Activated CD8-positive, alpha-beta memory T cell treated with anti-CD3 and anti-CD28 coated beads for 1 hour (primary cell): ENCODE results near the gene VAMP2.
"Not testable (repeated sequence)": the region's sequence is repeated elsewhere in the genome, so short reads cannot be mapped to it uniquely, and the experiment has no call there.

Source experiments
- DNase-seq, 2 donors: peaks; one replicate each; pipeline ENCODE4 v3.0.0-alpha.2; 2020; ENCODE audit warnings: low read depth in 1 of 2; ENCODE audit errors: extremely low read depth in 1 of 2

Gene VAMP2

DNA sequence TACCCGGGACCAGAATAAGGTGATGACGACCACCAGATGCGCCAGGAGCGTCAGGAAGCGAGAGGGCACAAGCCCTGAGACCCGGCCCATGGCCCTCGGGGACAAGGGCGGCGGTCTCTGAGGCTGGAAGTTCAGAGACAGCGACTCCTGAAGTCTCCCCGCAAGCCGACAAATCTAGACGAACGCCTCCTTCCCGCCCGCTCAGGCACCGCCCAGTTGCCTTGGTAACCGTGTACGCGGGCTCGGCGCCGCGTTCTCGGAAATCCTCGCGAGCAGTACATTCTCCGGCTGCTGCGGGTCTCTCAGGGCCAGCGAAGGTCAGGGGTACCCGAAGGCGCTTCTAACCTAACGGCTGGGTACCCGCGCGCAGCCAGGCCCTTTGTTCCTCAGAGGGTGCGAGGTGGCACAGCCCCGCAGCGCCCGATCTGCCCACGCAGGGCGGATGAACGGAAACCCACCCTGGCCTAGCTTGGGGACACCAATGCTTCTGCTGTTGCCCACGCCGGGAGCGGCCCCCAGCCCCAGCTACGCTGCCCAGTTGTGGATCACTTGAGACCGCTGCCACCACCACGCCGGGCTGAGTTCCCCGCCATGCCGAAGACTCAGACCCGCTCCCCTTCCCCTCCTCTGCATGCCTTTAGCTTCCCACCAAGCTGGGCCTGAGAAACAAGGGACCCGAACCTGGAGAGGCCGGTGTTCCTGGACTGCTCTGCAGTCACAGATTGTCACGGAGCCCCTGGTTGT, 13.6 kb upstream of the VAMP2 start, which contains the start of gene TMEM107:
TSS of gene TMEM107 (minus strand) at position 184 of the 744 bp plus-strand sequence. CDS start at position 90, 94 bp downstream.
- peak; percentile 62 to 83 for DNase-seq

DNA sequence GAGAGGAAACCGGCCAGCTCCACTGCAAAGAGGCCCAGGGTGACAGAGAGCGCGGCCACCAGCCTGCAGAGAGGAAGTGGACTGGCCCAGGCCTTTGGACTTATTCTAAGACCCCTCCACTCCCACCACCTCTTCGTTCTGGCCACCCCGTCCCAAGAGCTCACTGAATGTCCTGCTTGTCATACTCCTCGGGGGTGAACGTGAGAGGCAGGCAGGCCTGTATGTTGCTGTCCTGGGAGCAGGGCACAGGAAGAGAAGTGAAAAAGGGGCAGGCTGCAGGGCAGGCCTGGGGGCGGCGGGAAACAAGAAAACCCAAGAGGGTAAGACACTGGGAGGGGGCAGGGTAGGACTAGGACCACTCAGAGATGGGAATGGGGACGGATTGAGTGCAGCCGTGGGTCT, 13.0 kb upstream of the VAMP2 start:
- DNase-seq = no peak

- no peak for DNase-seq
Measured at GRCh38 chr17:8173871-8174322, 11.1 kb upstream of the VAMP2 start.

- peak in 1 of 2 donors; percentile 55 for DNase-seq
Measured at GRCh38 chr17:8173056-8173870, 10.5 kb upstream of the VAMP2 start.

DNA sequence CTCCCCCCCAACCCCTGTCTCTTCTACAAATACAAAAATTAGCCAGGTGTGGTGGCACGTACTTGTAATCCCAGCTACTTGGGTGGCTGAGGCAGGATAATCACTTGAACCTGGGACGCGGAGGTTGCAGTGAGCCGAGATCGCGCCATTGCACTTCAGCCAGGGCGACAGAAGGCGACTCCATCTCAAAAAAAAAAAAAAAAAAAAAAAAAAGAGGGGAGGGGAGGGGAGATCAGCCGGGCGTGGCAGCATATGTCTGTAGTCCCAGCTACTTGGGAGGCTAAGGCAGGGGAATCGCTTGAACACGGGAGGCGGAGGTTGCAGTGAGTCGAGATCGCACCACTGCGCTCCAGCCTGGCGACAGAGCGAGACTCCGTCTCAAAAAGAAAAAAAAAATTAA, 7.4 kb upstream of the VAMP2 start:
- not testable (repeated sequence) for DNase-seq

DNA sequence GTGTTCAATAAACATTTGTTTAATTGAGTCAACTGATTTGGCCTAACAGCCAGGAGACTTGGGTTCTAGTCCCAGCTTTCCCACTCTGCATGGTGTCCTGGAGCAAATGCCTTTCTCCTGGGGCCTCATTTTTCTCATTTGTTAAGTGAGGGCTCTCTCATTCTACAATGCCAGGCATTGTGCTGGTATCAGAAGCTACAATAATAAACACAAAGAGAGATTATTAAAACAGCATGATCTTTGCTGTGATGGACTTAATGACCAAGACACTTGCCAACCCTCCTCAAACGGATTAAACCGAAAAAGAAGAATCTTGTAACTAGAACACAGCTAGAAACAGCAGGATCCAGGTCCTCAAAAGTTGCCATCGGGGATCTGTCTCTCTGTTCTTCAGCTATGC, 4.8 kb upstream of the VAMP2 start:
- no peak for DNase-seq

GRCh38 chr17:8166731-8167130, 4.0 kb upstream of the VAMP2 start:
- no peak for DNase-seq

DNA sequence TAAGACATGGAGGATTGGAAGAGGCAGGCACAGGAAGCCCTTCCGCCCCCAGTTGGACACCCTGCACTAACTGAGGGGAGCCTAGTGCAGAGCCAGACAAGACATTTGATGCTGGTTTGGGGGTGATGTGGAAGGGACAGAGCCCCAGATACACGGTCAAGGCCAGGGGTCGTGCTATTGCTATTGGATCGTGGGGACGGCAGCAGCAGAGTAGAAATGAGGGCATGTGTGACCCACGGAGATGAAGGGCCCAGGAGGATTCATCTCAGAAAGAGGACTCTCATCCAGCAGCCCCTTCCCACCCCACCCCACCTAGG, 2.0 kb upstream of the VAMP2 start:
- DNase-seq = no peak

DNA sequence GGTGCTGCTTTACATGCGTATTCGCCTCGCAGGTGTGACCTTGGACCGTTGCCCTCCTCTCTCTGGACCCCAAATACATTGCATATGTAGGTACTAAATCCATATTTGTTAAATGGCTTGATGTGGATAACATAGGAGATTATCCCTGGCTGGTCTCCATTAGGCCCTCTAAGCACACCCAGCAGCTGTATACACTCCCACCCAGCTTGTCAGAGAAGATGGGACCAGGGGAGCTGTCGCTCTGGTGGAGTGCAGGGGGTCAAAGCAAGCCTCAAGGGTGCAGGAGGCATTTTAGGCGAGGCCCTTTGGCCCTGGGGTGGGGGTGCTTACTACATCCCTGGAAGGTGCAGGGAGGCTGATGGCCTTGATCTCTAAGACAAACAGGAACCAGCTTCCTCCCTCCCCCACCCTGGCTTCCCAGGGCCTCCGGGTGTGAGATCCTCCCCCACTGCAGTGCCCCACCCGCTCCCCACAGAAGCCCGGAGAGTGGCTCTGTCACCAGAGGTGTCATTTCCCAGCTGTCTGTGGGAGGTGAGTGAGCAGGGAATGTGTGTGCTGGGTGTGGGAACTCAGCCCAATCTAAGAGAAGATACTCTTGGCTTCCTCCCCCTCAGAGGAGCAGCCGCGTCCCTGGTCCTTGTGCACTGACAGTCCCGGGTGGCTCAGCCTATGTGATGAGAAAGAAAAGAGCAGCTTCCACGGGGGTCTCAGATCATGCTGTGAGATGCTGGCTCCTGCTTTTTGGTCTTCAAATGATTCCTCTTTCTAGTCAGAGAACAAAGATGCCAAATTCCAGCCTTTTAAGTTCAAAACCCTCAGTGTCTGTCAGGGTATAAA, 1.4 kb upstream of the VAMP2 start:
- DNase-seq = peak in 1 of 2 donors; percentile 53

GRCh38 chr17:8162997-8163977, 539 bp upstream of the VAMP2 start:
- no peak for DNase-seq

DNA sequence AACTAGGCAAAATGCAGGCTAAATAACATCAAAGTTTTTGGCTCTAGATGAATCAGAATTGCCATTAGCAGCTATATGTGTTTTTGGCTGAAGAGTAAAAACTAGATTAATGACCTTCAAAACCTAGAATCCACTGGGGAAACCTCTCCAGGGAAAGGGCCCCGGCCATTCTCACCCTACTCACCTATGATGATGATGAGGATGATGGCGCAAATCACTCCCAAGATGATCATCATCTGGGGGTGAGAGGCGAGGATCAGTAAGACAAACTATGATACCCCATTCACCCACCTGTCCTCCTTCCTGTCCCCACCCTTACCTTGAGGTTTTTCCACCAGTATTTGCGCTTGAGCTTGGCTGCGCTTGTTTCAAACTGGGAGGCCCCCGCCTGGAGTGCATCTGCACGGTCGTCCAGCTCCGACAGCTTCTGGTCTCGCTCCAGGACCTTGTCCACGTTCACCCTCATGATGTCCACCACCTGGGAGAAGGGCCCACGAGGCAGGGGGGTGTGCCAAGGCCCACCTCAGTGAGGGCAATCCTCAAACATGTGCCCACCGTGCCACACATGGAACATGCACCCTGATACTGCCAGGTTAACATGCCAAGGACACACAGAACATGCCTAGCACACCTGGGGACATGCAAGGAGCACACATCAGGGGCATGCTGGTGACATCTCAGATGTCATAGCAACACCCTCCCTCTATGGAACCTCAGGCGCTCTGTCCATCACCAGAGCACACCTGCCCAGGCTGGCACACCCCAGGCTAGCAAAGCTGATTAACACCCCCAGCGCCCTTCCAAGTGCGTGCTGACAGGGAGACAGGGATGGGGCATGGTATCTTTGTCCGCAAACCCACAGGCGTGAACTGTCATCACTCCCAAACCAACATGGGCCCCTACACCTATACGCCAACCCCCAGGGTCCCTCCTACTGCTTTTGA, 1.2 kb downstream of the VAMP2 start:
- DNase-seq = no peak

GRCh38 chr17:8160741-8161221, 2.0 kb downstream of the VAMP2 start:
- DNase-seq = no peak

DNA sequence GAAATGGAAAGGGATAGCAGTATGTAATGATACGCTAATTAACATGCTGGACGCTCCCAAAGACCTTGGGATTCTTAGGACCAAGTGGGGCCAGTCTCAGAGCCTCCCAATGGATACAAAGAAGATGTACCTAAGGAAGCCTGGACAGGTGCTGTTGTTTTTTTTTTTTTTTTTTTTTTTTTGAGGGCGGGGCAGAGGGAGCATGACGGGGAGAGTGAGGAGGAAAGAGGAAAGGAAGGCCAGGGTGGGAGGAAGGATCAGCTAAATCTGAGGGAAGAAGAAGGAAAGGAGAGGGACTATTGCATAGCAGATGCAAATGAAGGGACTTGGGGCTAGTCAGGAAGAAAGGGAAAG, 2.5 kb downstream of the VAMP2 start:
- no peak for DNase-seq

DNA sequence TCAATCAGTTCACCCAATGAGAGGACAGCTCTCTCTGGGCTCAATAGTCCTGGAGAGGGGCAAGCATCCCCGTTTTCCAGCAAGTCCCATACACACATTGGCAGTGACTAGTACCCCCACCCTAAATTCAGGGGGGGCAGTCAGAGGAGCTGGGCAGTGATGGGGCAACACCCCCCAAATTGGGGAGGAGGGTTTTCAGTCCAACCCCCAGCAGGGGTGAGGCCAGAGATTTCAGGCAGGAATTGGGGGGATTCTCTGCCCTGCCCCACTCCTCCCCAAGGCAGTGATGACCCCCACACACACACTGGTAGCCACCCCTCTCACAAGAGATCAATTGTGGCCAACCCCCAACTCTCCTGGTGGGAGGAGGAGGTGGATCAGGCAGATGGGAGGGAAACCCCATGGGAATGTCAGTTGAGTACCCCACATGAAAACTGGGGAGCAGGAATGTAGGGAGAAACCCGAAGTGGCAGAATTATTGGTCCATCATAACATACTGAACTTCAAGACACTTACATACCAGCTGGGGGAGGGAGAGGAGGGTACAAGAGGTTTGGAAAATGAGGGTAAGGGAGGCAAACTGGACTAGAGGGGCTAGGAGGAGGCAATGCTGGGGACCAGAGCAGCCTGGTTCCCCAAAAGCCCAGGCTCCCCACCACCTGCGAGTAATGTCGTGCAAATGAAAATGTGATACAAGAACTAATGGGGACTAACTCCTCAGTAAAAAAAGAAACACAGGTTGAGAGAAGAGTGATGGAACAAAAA, 3.1 kb downstream of the VAMP2 start:
- DNase-seq = no peak

DNA sequence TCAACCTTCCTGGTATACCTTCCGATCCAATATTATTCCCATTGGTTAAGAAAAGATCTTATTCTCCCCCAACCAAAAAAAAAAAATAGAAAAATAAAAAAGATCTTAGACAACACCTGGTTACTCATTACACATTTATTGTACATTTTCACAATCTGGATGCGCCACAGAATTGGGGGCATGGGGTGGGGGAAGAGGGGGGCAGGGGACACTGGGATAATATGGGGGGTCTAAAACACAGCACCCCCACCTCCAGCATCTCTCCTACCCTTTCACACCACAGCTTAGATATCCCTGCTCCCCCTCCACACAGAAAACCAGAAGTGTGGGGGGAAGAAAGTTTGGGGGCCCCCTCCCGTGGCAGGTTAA, 3.7 kb downstream of the VAMP2 start:
- DNase-seq = no peak

DNA sequence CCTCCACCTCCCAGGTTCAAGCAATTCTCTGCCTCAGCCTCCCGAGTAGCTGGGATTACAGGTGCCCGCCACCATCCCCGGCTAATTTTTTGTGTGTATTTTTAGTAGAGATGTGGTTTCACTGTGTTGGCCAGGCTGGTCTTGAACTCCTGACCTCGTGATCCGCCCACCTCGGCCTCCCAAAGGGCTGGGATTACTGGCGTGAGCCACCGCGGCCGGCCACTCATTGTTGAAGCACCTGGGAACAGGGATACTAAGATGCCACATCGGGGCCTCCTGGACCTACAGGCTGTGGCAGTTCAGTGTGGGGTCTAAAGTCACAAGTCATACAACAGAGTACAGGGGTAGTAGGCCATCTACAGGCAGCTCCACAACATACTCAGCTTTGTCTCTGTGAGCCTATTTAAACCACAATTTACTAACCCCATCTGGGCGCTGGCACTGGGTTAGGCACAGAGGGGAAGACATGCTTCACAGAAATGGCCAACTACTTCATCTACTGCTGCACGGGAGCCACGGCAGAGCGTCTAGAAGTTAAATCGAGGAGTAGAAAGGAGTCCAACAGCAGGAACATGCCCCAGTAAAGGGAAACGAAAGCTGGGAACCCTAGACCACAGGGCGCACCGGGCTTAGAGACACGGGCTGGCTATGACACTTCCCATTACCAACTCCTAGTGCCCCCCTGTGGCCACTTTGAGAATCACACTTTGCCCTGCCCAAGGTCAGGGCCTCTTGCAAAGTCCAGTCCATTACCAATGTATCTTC, 4.3 kb downstream of the VAMP2 start:
- DNase-seq = peak in 1 of 2 donors; percentile 72

- DNase-seq = peak; percentile 99 to 100
Measured at GRCh38 chr17:8156246-8156992, 6.3 kb downstream of the VAMP2 start.
